ENCODE data around the gene MAPKAPK2.
A peak's percentile ranks its signal among the peaks of the same experiment; 100 is the strongest.

The MAPKAPK2 gene

GRCh38 chr1:206735553-206736031 is 50.9 kb downstream of the MAPKAPK2 start:
- no peak overlapping the region for H3K9ac ChIP-seq (ENCODE audit: low read length)
- H3K36me3 ChIP-seq (ENCODE audit: insufficient read depth, low read length) = peaks cover 9% of the 10 kb centered on the region; the same call in 1 of the 2 replicates
- H3K4me2 ChIP-seq (ENCODE audit: low read length) = no peak overlapping the region
- H3K27me3 ChIP-seq (ENCODE audit: insufficient read depth, low read length) = no peaks in the 10 kb centered on the region
- H4K20me1 ChIP-seq (ENCODE audit: insufficient read depth, low read length) = no peaks in the 10 kb centered on the region
- no peak overlapping the region for H2AFZ ChIP-seq (ENCODE audit: low read length)
- no peaks in the 10 kb centered on the region for H3F3A ChIP-seq (ENCODE audit: insufficient read depth, low read length)
- no peak overlapping the region for H3K27ac ChIP-seq (ENCODE audit: low read depth, low read length, poor library complexity, severe bottlenecking)
- no peaks in the 10 kb centered on the region for H3K9me3 ChIP-seq (ENCODE audit: low read length)
- TF ChIP-seq CTCF (IDR thresholded peaks at IDR 0.05; ENCODE audit: low read length) = no peak
- H3K4me3 ChIP-seq (ENCODE audit: low read depth, low read length, poor library complexity, severe bottlenecking) = no peak overlapping the region
- peaks cover 22% of the 10 kb centered on the region for H3K4me1 ChIP-seq (ENCODE audit: insufficient read depth, low read length, severe bottlenecking)
- H3K79me2 ChIP-seq (ENCODE audit: insufficient read depth, low read length) = no peaks in the 10 kb centered on the region
- H3K9me2 ChIP-seq (ENCODE audit: low read depth, low read length) = no peaks in the 10 kb centered on the region

- H3K4me2 ChIP-seq (ENCODE audit: low read length) = no peak overlapping the region
- peak overlapping the region; percentile 80 for H3K27ac ChIP-seq (ENCODE audit: low read depth, low read length, poor library complexity, severe bottlenecking)
- H3K36me3 ChIP-seq (ENCODE audit: insufficient read depth, low read length) = no peaks in the 10 kb centered on the region
- no peak overlapping the region for H2AFZ ChIP-seq (ENCODE audit: low read length)
- H3F3A ChIP-seq (ENCODE audit: insufficient read depth, low read length) = no peaks in the 10 kb centered on the region
- no peaks in the 10 kb centered on the region for H4K20me1 ChIP-seq (ENCODE audit: insufficient read depth, low read length)
- no peaks in the 10 kb centered on the region for H3K79me2 ChIP-seq (ENCODE audit: insufficient read depth, low read length)
- no peaks in the 10 kb centered on the region for H3K9me3 ChIP-seq (ENCODE audit: low read length)
- peaks cover 35% of the 10 kb centered on the region for H3K4me1 ChIP-seq (ENCODE audit: insufficient read depth, low read length, severe bottlenecking)
- no peaks in the 10 kb centered on the region for H3K27me3 ChIP-seq (ENCODE audit: insufficient read depth, low read length)
- no peak overlapping the region for H3K9ac ChIP-seq (ENCODE audit: low read length)
- H3K9me2 ChIP-seq (ENCODE audit: low read depth, low read length) = no peaks in the 10 kb centered on the region
- no peak overlapping the region for H3K4me3 ChIP-seq (ENCODE audit: low read depth, low read length, poor library complexity, severe bottlenecking)
- no peak for TF ChIP-seq EZH2 (IDR thresholded peaks at IDR 0.05; ENCODE audit: borderline replicate concordance, low read length)
- no peak for TF ChIP-seq CTCF (IDR thresholded peaks at IDR 0.05; ENCODE audit: low read length)
Measured at GRCh38 chr1:206736878-206737728, 52.4 kb downstream of the MAPKAPK2 start.

GRCh38 chr1:206737729-206738201 is 53.1 kb downstream of the MAPKAPK2 start:
- Histone ChIP-seq H3K4me1 (ENCODE audit: insufficient read depth, low read length, severe bottlenecking) (peaks cover 38% of the 10 kb centered on the region), H2AFZ (ENCODE audit: low read length) (no peak overlapping the region), H3F3A (ENCODE audit: insufficient read depth, low read length) (no peaks in the 10 kb centered on the region), H4K20me1 (ENCODE audit: insufficient read depth, low read length) (no peaks in the 10 kb centered on the region), H3K9me3 (ENCODE audit: low read length) (no peaks in the 10 kb centered on the region), H3K4me3 (ENCODE audit: low read depth, low read length, poor library complexity, severe bottlenecking) (no peak overlapping the region), H3K79me2 (ENCODE audit: insufficient read depth, low read length) (no peaks in the 10 kb centered on the region), H3K36me3 (ENCODE audit: insufficient read depth, low read length) (no peaks in the 10 kb centered on the region), H3K9ac (ENCODE audit: low read length) (no peak overlapping the region), H3K27me3 (ENCODE audit: insufficient read depth, low read length) (no peaks in the 10 kb centered on the region), H3K4me2 (ENCODE audit: low read length) (no peak overlapping the region), H3K9me2 (ENCODE audit: low read depth, low read length) (no peaks in the 10 kb centered on the region), H3K27ac (ENCODE audit: low read depth, low read length, poor library complexity, severe bottlenecking) (peak overlapping the region; percentile 80)
- TF ChIP-seq CTCF (IDR thresholded peaks at IDR 0.05; ENCODE audit: low read length) (no peak), EZH2 (IDR thresholded peaks at IDR 0.05; ENCODE audit: borderline replicate concordance, low read length) (no peak)

Measured in OCI-LY1 (cell line).